ENCODE measurements around the gene GRAMD1C. TPM values are rescaled to one million over a fixed set of nuclear protein-coding genes. Genes with fewer than 3 reads are reported as not detected.
A peak's percentile ranks its signal among the peaks of the same experiment; 100 is the strongest.

GRAMD1C gene
- total and polyA plus RNA-seq, 12 donors = 0.37 to 4.7 (median 1.2) TPM

DNA sequence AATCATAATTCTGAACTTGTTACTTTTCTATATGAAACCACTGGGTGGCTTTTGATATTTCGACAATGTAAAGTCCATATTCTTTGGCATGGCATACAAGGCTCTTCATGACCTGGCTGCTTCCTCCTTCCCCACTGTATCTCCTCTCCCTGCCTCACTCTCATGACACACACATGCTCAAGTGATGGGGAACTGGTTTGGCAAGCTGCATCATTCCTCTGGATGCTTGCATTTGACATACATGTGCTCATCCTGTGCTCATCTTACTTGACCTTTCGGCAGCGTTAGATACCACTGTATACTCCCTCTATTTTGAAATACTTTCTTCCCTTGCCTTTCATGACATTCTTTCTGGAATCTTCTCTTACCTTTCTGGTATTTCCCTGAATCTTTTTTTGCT, 57.4 kb downstream of the GRAMD1C start:
- Histone ChIP-seq H3K36me3 (no peaks in the 10 kb centered on the region), H3K4me1 (peaks cover 0 to 6% (median 0%) of the 10 kb centered on the region in 9 donors), H3K27ac (no peak overlapping the region), H3K9me3 (no peaks in the 10 kb centered on the region), H3K27me3 (no peaks in the 10 kb centered on the region), H3K4me3 (no peak overlapping the region)
- intact Hi-C loops (cut with DNase I) = no loop called here
- TF ChIP-seq, protein P1, sequence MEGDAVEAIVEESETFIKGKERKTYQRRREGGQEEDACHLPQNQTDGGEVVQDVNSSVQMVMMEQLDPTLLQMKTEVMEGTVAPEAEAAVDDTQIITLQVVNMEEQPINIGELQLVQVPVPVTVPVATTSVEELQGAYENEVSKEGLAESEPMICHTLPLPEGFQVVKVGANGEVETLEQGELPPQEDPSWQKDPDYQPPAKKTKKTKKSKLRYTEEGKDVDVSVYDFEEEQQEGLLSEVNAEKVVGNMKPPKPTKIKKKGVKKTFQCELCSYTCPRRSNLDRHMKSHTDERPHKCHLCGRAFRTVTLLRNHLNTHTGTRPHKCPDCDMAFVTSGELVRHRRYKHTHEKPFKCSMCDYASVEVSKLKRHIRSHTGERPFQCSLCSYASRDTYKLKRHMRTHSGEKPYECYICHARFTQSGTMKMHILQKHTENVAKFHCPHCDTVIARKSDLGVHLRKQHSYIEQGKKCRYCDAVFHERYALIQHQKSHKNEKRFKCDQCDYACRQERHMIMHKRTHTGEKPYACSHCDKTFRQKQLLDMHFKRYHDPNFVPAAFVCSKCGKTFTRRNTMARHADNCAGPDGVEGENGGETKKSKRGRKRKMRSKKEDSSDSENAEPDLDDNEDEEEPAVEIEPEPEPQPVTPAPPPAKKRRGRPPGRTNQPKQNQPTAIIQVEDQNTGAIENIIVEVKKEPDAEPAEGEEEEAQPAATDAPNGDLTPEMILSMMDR (IDR thresholded peaks at IDR 0.05) = no peak
- WGBS, 2 donors = 94 to 96% methylated on average over 3 of the region's 3 CpGs
- DNase-seq (no peak), ATAC-seq (no peak)

DNA sequence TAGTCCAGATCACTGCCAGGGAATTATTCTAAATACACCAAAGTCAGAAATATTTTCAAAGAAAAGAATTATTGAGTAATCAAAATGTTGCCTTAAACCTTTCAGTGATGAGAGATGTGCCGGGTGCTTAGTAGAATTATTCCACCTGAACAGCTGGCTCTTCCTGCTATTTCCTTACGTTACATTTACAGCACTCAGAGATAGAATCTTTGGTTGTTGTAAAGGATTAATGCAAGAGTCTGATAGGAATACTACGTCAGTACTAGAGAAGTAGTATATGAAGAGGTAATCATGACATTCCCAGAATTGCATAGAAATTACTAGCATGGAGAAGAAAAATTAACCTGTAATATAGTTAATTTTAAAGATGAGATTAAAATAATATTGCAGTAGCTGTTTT, 58.3 kb downstream of the GRAMD1C start:
- TF ChIP-seq, protein P1 (IDR thresholded peaks at IDR 0.05) = no peak
- ATAC-seq = no peak
- peak overlapping the region in 1 of 10 donors; percentile 2 for H3K4me3 ChIP-seq
- intact Hi-C loops (cut with DNase I) = no loop called here
- H3K4me1 ChIP-seq = peaks cover 0 to 6% (median 0%) of the 10 kb centered on the region in 9 donors
- no peak overlapping the region for H3K27ac ChIP-seq
- no peaks in the 10 kb centered on the region for H3K9me3 ChIP-seq
- WGBS, 2 donors = 85 to 90% methylated on average over 3 of the region's 3 CpGs
- no peaks in the 10 kb centered on the region for H3K36me3 ChIP-seq
- no peaks in the 10 kb centered on the region for H3K27me3 ChIP-seq
- DNase-seq = no peak

DNA sequence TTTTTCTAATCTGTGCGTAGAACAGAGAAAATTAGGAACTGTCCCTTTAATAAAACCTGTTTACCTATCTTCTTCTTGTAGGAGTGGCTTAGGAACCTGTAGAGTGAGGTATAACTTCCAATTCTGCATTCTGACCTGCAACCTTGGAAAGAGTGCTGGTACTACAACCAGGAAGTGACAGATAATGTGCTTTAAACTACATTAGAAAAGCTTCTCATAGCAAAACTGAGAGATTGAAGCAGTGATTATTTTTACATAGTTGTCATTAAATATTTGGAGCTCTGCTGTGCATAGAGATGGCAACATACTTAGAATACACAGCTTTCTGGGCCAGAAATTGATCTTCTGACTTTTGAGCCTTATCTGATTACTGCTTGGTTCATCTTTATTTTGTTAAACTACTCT, 58.8 kb downstream of the GRAMD1C start:
- Histone ChIP-seq H3K4me3 (peak overlapping the region in 1 of 10 donors; percentile 2), H3K36me3 (no peaks in the 10 kb centered on the region), H3K27me3 (no peaks in the 10 kb centered on the region), H3K9me3 (no peaks in the 10 kb centered on the region), H3K27ac (no peak overlapping the region), H3K4me1 (peaks cover 0 to 6% (median 0%) of the 10 kb centered on the region in 9 donors)
- DNase-seq = no peak
- 75 to 79% methylated on average over 1 of the region's 1 CpG for WGBS, 2 donors
- no peak for ATAC-seq
- intact Hi-C loops (cut with DNase I) = no loop called here
- TF ChIP-seq, protein P1 (IDR thresholded peaks at IDR 0.05) = no peak

DNA sequence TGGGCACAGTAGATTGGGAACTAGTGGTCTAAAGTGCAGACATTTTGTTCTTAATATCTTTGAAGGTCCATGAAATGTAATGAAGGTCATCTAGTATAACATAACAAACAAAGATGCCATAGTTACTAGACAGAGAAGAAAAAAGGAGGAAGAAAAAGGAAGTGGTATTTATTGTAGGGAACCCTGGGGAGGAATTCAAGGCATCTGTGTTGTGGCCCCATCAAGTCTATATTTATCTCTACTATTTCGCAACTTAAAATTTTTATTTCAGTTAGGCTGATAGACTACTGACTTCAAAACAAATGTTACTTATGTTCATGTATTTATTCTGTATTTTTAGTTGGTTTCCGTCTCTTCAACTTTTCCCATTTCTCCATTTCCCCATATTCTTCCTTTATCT, 60.3 kb downstream of the GRAMD1C start:
- H3K4me1 ChIP-seq = peaks cover 0 to 6% (median 0%) of the 10 kb centered on the region in 9 donors
- no peak for ATAC-seq
- TF ChIP-seq, protein P1 (IDR thresholded peaks at IDR 0.05) = no peak
- H3K27ac ChIP-seq = no peak overlapping the region
- no peaks in the 10 kb centered on the region for H3K9me3 ChIP-seq
- H3K4me3 ChIP-seq = no peak overlapping the region
- H3K36me3 ChIP-seq = no peaks in the 10 kb centered on the region
- no peaks in the 10 kb centered on the region for H3K27me3 ChIP-seq
- intact Hi-C loops (cut with DNase I) = no loop called here
- DNase-seq = no peak
- 75 to 76% methylated on average over 2 of the region's 2 CpGs for WGBS, 2 donors
